ENCODE data around the gene SIX1.

SIX1 gene

GRCh38 chr14:60632777-60633176 lies 16.5 kb downstream of the SIX1 start:
- Histone ChIP-seq H3K27me3 (ENCODE audit: insufficient read depth, poor library complexity, severe bottlenecking) (no peaks in the 10 kb centered on the region), H3K36me3 (ENCODE audit: low read depth) (no peaks in the 10 kb centered on the region), H3K4me1 (ENCODE audit: insufficient read depth, poor library complexity, severe bottlenecking) (no peaks in the 10 kb centered on the region), H3K4me3 (ENCODE audit: severe bottlenecking) (no peak overlapping the region), H3K9me3 (ENCODE audit: severe bottlenecking) (no peaks in the 10 kb centered on the region), H3K27ac (ENCODE audit: poor library complexity, severe bottlenecking) (no peak overlapping the region)
- ATAC-seq (ENCODE audit: low read depth) (no peak), DNase-seq (ENCODE audit: low spot score) (no peak)
- no peak for TF ChIP-seq CTCF (IDR thresholded peaks at IDR 0.05; ENCODE audit: poor library complexity, severe bottlenecking)

- Histone ChIP-seq H3K27me3 (ENCODE audit: insufficient read depth, poor library complexity, severe bottlenecking) (no peaks in the 10 kb centered on the region), H3K4me1 (ENCODE audit: insufficient read depth, poor library complexity, severe bottlenecking) (no peaks in the 10 kb centered on the region), H3K4me3 (ENCODE audit: severe bottlenecking) (no peak overlapping the region), H3K27ac (ENCODE audit: poor library complexity, severe bottlenecking) (no peak overlapping the region), H3K9me3 (ENCODE audit: severe bottlenecking) (no peaks in the 10 kb centered on the region), H3K36me3 (ENCODE audit: low read depth) (no peaks in the 10 kb centered on the region)
- DNase-seq (ENCODE audit: low spot score) (no peak), ATAC-seq (ENCODE audit: low read depth) (no peak)
- TF ChIP-seq CTCF (IDR thresholded peaks at IDR 0.05; ENCODE audit: poor library complexity, severe bottlenecking), result no peak
Observed at GRCh38 chr14:60632257-60632656, 17.0 kb downstream of the SIX1 start.

GRCh38 chr14:60631842-60632241 lies 17.4 kb downstream of the SIX1 start:
- ATAC-seq (ENCODE audit: low read depth) (no peak), DNase-seq (ENCODE audit: low spot score) (no peak)
- TF ChIP-seq CTCF (IDR thresholded peaks at IDR 0.05; ENCODE audit: poor library complexity, severe bottlenecking), result no peak
- Histone ChIP-seq H3K27ac (ENCODE audit: poor library complexity, severe bottlenecking) (no peak overlapping the region), H3K4me3 (ENCODE audit: severe bottlenecking) (no peak overlapping the region), H3K36me3 (ENCODE audit: low read depth) (no peaks in the 10 kb centered on the region), H3K27me3 (ENCODE audit: insufficient read depth, poor library complexity, severe bottlenecking) (no peaks in the 10 kb centered on the region), H3K4me1 (ENCODE audit: insufficient read depth, poor library complexity, severe bottlenecking) (no peaks in the 10 kb centered on the region), H3K9me3 (ENCODE audit: severe bottlenecking) (no peaks in the 10 kb centered on the region)

- no peak overlapping the region for H3K4me3 ChIP-seq (ENCODE audit: severe bottlenecking)
- no peak overlapping the region for H3K27ac ChIP-seq (ENCODE audit: poor library complexity, severe bottlenecking)
- no peaks in the 10 kb centered on the region for H3K9me3 ChIP-seq (ENCODE audit: severe bottlenecking)
- no peak for TF ChIP-seq CTCF (IDR thresholded peaks at IDR 0.05; ENCODE audit: poor library complexity, severe bottlenecking)
- no peaks in the 10 kb centered on the region for H3K36me3 ChIP-seq (ENCODE audit: low read depth)
- DNase-seq (ENCODE audit: low spot score) (no peak), ATAC-seq (ENCODE audit: low read depth) (no peak)
- H3K4me1 ChIP-seq (ENCODE audit: insufficient read depth, poor library complexity, severe bottlenecking), result no peaks in the 10 kb centered on the region
- H3K27me3 ChIP-seq (ENCODE audit: insufficient read depth, poor library complexity, severe bottlenecking), result no peaks in the 10 kb centered on the region
Observed at GRCh38 chr14:60630129-60630528, 19.1 kb downstream of the SIX1 start.

- TF ChIP-seq CTCF (IDR thresholded peaks at IDR 0.05; ENCODE audit: poor library complexity, severe bottlenecking), result no peak
Observed at GRCh38 chr14:60628892-60629291, 20.4 kb downstream of the SIX1 start.

More at GRCh38 chr14:60628892-60629291, 20.4 kb downstream of the SIX1 start:
- H3K36me3 ChIP-seq (ENCODE audit: low read depth), result no peaks in the 10 kb centered on the region
- no peak for DNase-seq (ENCODE audit: low spot score)
- no peaks in the 10 kb centered on the region for H3K4me1 ChIP-seq (ENCODE audit: insufficient read depth, poor library complexity, severe bottlenecking)
- H3K9me3 ChIP-seq (ENCODE audit: severe bottlenecking), result no peaks in the 10 kb centered on the region
- no peaks in the 10 kb centered on the region for H3K27me3 ChIP-seq (ENCODE audit: insufficient read depth, poor library complexity, severe bottlenecking)
- no peak for ATAC-seq (ENCODE audit: low read depth)
- no peak overlapping the region for H3K27ac ChIP-seq (ENCODE audit: poor library complexity, severe bottlenecking)
- H3K4me3 ChIP-seq (ENCODE audit: severe bottlenecking), result no peak overlapping the region
